ENCODE measurements around the gene TTC33.
A peak's percentile ranks its signal among the peaks of the same experiment; 100 is the strongest.
"Not testable (repeated sequence)": the region's sequence is repeated elsewhere in the genome, so short reads cannot be mapped to it uniquely, and the experiment has no call there.

The TTC33 gene

GRCh38 chr5:40779561-40779960, 23.8 kb upstream of the TTC33 start:
- no peak for DNase-seq (ENCODE audit: low read depth)

- no peak for DNase-seq (ENCODE audit: low read depth)
Measured at GRCh38 chr5:40778133-40778532, 22.4 kb upstream of the TTC33 start.

- DNase-seq (ENCODE audit: low read depth) = no peak
Measured at GRCh38 chr5:40776658-40776977, 20.9 kb upstream of the TTC33 start.

GRCh38 chr5:40775846-40776657, 20.3 kb upstream of the TTC33 start:
- no peak for DNase-seq (ENCODE audit: low read depth)

- DNase-seq (ENCODE audit: low read depth) = no peak
Measured at GRCh38 chr5:40775085-40775845, 19.5 kb upstream of the TTC33 start.

GRCh38 chr5:40774623-40775022, 18.9 kb upstream of the TTC33 start:
- no peak for DNase-seq (ENCODE audit: low read depth)

GRCh38 chr5:40770764-40771163, 15.0 kb upstream of the TTC33 start:
- no peak for DNase-seq (ENCODE audit: low read depth)

GRCh38 chr5:40762705-40763104, 6.9 kb upstream of the TTC33 start:
- DNase-seq (ENCODE audit: low read depth) = no peak

- no peak for DNase-seq (ENCODE audit: low read depth)
Measured at GRCh38 chr5:40757400-40757799, 1.6 kb upstream of the TTC33 start.

- DNase-seq (ENCODE audit: low read depth) = peak; percentile 11
Measured at GRCh38 chr5:40755093-40755406, 711 bp downstream of the TTC33 start.

GRCh38 chr5:40754381-40755092, 1.2 kb downstream of the TTC33 start:
- DNase-seq (ENCODE audit: low read depth) = no peak

- DNase-seq (ENCODE audit: low read depth) = no peak
Measured at GRCh38 chr5:40746703-40747102, 9.1 kb downstream of the TTC33 start.

GRCh38 chr5:40743771-40744170, 12.0 kb downstream of the TTC33 start:
- DNase-seq (ENCODE audit: low read depth) = no peak

- DNase-seq (ENCODE audit: low read depth) = no peak
Measured at GRCh38 chr5:40738502-40738901, 17.3 kb downstream of the TTC33 start.

GRCh38 chr5:40736103-40736875, 19.5 kb downstream of the TTC33 start:
- no peak for DNase-seq (ENCODE audit: low read depth)

GRCh38 chr5:40735609-40736008, 20.2 kb downstream of the TTC33 start:
- DNase-seq (ENCODE audit: low read depth) = no peak

GRCh38 chr5:40734986-40735385, 20.8 kb downstream of the TTC33 start:
- DNase-seq (ENCODE audit: low read depth) = no peak

- DNase-seq (ENCODE audit: low read depth) = no peak
Measured at GRCh38 chr5:40733879-40734563, 21.7 kb downstream of the TTC33 start.

GRCh38 chr5:40733434-40733833, 22.3 kb downstream of the TTC33 start:
- DNase-seq (ENCODE audit: low read depth) = no peak

- DNase-seq (ENCODE audit: low read depth) = not testable (repeated sequence)
Measured at GRCh38 chr5:40722497-40722911, 33.3 kb downstream of the TTC33 start.

- DNase-seq (ENCODE audit: low read depth) = no peak
Measured at GRCh38 chr5:40720069-40720468, 35.7 kb downstream of the TTC33 start.

GRCh38 chr5:40717281-40717680, 38.5 kb downstream of the TTC33 start:
- no peak for DNase-seq (ENCODE audit: low read depth)
